HEK293 (cell line): Measurements from ENCODE around the gene ANKRD13D.
A peak's percentile ranks its signal among the peaks of the same experiment; 100 is the strongest.

ENCODE experiments used
- CTCF ChIA-PET: fragments of 350-600 bp; formaldehyde crosslinking; extraction: SDS; loops from one replicate; lab custom pipeline; 2021; ENCODE audit warnings: antibody characterized with exemption; lab: Yijun Ruan, JAX
- POLR2A ChIA-PET: fragments of 300-600 bp; formaldehyde crosslinking; extraction: SDS; loops from one replicate; lab custom pipeline; 2020; ENCODE audit warnings: antibody characterized with exemption, inconsistent platforms; lab: Yijun Ruan, JAX
- H3K27ac ChIP-seq: fragments of 200-500 bp; sonication (Bioruptor generic); 2 replicates; pipeline ENCODE4 v1.5.1; 2014; ENCODE audit warnings: low read depth, low read length, control low read depth, inconsistent platforms; ENCODE audit errors: extremely low read depth
- H3K36me3 ChIP-seq, 2 experiments: fragments of 200-500 bp in 1 of 2; sonication (Bioruptor generic) in 1 of 2; 1 replicate in 1 of 2; 2 replicates in 1 of 2; pipeline ENCODE4 v1.5.1; 2014 to 2017; ENCODE audit warnings: inconsistent platforms in 2 of 2, low read length in 2 of 2; ENCODE audit not compliant: control insufficient read depth in 2 of 2, insufficient read depth in 1 of 2
- H3K4me1 ChIP-seq: fragments of 200-500 bp; sonication (Bioruptor generic); 2 replicates; pipeline ENCODE4 v1.5.1; 2014; ENCODE audit warnings: mild to moderate bottlenecking, low read length, inconsistent platforms; ENCODE audit not compliant: control insufficient read depth, insufficient read depth
- H3K4me3 ChIP-seq: 2 replicates; pipeline ENCODE4 v1.5.1; 2011; ENCODE audit warnings: low read depth, mild to moderate bottlenecking, control low read depth, low read length, moderate library complexity
- H3K9me3 ChIP-seq: fragments of 200-500 bp; sonication (Bioruptor generic); 2 replicates; pipeline ENCODE4 v1.5.1; 2014; ENCODE audit warnings: low read depth, low read length, inconsistent platforms; ENCODE audit not compliant: control insufficient read depth, insufficient read depth
- GLI4 ChIP-seq: fragments of 450-650 bp; formaldehyde crosslinking; IDR thresholded peaks from 2 replicates; pipeline ENCODE4 v1.5.1; 2016; ENCODE audit warnings: missing biosample characterization, missing genetic modification characterization
- GLIS2 ChIP-seq: fragments of 450-650 bp; formaldehyde crosslinking; IDR thresholded peaks from 2 replicates; pipeline ENCODE4 v1.5.1; 2016; ENCODE audit warnings: missing biosample characterization, missing genetic modification characterization
- HIC1 ChIP-seq: fragments of 450-650 bp; formaldehyde crosslinking; IDR thresholded peaks from 2 replicates; pipeline ENCODE4 v1.5.1; 2016; ENCODE audit warnings: missing biosample characterization, missing genetic modification characterization
- KLF16 ChIP-seq: fragments of 450-650 bp; formaldehyde crosslinking; IDR thresholded peaks from 2 replicates; pipeline ENCODE4 v1.5.1; 2017; ENCODE audit warnings: missing biosample characterization, missing genetic modification characterization
- PRDM6 ChIP-seq: fragments of 450-650 bp; formaldehyde crosslinking; IDR thresholded peaks from 2 replicates; pipeline ENCODE4 v1.5.1; 2017; ENCODE audit warnings: missing biosample characterization, missing genetic modification characterization
- SP2 ChIP-seq: fragments of 450-650 bp; formaldehyde crosslinking; IDR thresholded peaks from 2 replicates; pipeline ENCODE4 v1.5.1; 2016; ENCODE audit warnings: missing biosample characterization, missing genetic modification characterization
- SP3 ChIP-seq: fragments of 450-650 bp; formaldehyde crosslinking; IDR thresholded peaks from 2 replicates; pipeline ENCODE4 v1.5.1; 2016; ENCODE audit warnings: missing biosample characterization, missing genetic modification characterization
- ZFP69B ChIP-seq: fragments of 450-650 bp; formaldehyde crosslinking; IDR thresholded peaks from 2 replicates; pipeline ENCODE4 v1.5.1; 2016; ENCODE audit warnings: missing biosample characterization, missing genetic modification characterization
- ZNF324 ChIP-seq: fragments of 450-650 bp; formaldehyde crosslinking; IDR thresholded peaks from 2 replicates; pipeline ENCODE4 v1.5.1; 2016; ENCODE audit warnings: missing biosample characterization, missing genetic modification characterization
- ZNF404 ChIP-seq: fragments of 450-650 bp; formaldehyde crosslinking; IDR thresholded peaks from 2 replicates; pipeline ENCODE4 v1.5.1; 2017; ENCODE audit warnings: missing biosample characterization, missing genetic modification characterization
- ZNF488 ChIP-seq: fragments of 450-650 bp; formaldehyde crosslinking; IDR thresholded peaks from 2 replicates; pipeline ENCODE4 v1.5.1; 2016; ENCODE audit warnings: missing biosample characterization, missing genetic modification characterization
- ZNF600 ChIP-seq: fragments of 450-650 bp; formaldehyde crosslinking; IDR thresholded peaks from 2 replicates; pipeline ENCODE4 v1.5.1; 2016; ENCODE audit warnings: missing biosample characterization, missing genetic modification characterization
- ZNF621 ChIP-seq: fragments of 450-650 bp; formaldehyde crosslinking; IDR thresholded peaks from 2 replicates; pipeline ENCODE4 v1.5.1; 2017; ENCODE audit warnings: missing biosample characterization, missing genetic modification characterization
- ZNF629 ChIP-seq: fragments of 450-650 bp; formaldehyde crosslinking; IDR thresholded peaks from 2 replicates; pipeline ENCODE4 v1.5.1; 2017; ENCODE audit warnings: missing biosample characterization, missing genetic modification characterization
- ZNF707 ChIP-seq: fragments of 450-650 bp; formaldehyde crosslinking; IDR thresholded peaks from 2 replicates; pipeline ENCODE4 v1.5.1; 2016; ENCODE audit warnings: missing biosample characterization, missing genetic modification characterization
- TF ChIP-seq, protein P1 (sequence below): fragments of 450-650 bp; formaldehyde crosslinking; IDR thresholded peaks from 2 replicates; pipeline ENCODE4 v1.5.1; 2016; ENCODE audit warnings: missing biosample characterization, missing genetic modification characterization
- TF ChIP-seq, protein P2 (sequence below): fragments of 450-650 bp; formaldehyde crosslinking; IDR thresholded peaks from 2 replicates; pipeline ENCODE4 v1.5.1; 2016; ENCODE audit warnings: missing biosample characterization, missing genetic modification characterization

Gene ANKRD13D

DNA sequence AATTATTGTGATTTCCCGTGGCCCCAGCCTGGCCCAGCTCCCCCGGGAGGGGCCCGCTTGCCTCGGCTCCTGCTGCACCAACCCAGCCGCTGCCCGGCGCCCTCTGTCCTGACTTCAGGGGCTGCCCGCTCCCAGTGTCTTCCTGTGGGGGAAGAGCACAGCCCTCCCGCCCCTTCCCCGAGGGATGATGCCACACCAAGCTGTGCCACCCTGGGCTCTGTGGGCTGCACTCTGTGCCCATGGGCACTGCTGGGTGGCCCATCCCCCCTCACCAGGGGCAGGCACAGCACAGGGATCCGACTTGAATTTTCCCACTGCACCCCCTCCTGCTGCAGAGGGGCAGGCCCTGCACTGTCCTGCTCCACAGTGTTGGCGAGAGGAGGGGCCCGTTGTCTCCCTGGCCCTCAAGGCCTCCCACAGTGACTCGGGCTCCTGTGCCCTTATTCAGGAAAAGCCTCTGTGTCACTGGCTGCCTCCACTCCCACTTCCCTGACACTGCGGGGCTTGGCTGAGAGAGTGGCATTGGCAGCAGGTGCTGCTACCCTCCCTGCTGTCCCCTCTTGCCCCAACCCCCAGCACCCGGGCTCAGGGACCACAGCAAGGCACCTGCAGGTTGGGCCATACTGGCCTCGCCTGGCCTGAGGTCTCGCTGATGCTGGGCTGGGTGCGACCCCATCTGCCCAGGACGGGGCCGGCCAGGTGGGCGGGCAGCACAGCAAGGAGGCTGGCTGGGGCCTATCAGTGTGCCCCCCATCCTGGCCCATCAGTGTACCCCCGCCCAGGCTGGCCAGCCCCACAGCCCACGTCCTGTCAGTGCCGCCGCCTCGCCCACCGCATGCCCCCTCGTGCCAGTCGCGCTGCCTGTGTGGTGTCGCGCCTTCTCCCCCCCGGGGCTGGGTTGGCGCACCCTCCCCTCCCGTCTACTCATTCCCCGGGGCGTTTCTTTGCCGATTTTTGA lies 3.3 kb upstream of the ANKRD13D start:
- Histone ChIP-seq H3K9me3 (no peaks in the 10 kb centered on the region), H3K36me3 (peaks cover 0 to 72% of the 10 kb centered on the region in 2 experiments; a peak in 2 of 3 replicates), H3K4me3 (no peak overlapping the region), H3K27ac (0 out of 2 replicates have a peak overlapping the region, but pooled peaks have one; percentile 31), H3K4me1 (no peaks in the 10 kb centered on the region)
- ChIA-PET CTCF (interaction anchor here (3.9 kb wide), 1 partner anchor 23 kb away, joined by 17 read pairs; no protein-coding TSS in a partner anchor), POLR2A (interaction anchor here (0.5 kb wide), 1 partner anchor 19 kb away, joined by 3 read pairs; no protein-coding TSS in a partner anchor)
- peak; percentile 68 for TF ChIP-seq GLIS2
- TF ChIP-seq HIC1 (tag by site-specific recombination), result peak; percentile 31; the same call in 1 of the 2 replicates
- TF ChIP-seq, protein P1, sequence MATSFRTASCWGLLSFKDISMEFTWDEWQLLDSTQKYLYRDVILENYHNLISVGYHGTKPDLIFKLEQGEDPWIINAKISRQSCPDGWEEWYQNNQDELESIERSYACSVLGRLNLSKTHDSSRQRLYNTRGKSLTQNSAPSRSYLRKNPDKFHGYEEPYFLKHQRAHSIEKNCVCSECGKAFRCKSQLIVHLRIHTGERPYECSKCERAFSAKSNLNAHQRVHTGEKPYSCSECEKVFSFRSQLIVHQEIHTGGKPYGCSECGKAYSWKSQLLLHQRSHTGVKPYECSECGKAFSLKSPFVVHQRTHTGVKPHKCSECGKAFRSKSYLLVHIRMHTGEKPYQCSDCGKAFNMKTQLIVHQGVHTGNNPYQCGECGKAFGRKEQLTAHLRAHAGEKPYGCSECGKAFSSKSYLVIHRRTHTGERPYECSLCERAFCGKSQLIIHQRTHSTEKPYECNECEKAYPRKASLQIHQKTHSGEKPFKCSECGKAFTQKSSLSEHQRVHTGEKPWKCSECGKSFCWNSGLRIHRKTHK, result no peak
- no peak for TF ChIP-seq ZNF600 (tag by site-specific recombination)
- no peak for TF ChIP-seq ZNF324 (tag by site-specific recombination)

DNA sequence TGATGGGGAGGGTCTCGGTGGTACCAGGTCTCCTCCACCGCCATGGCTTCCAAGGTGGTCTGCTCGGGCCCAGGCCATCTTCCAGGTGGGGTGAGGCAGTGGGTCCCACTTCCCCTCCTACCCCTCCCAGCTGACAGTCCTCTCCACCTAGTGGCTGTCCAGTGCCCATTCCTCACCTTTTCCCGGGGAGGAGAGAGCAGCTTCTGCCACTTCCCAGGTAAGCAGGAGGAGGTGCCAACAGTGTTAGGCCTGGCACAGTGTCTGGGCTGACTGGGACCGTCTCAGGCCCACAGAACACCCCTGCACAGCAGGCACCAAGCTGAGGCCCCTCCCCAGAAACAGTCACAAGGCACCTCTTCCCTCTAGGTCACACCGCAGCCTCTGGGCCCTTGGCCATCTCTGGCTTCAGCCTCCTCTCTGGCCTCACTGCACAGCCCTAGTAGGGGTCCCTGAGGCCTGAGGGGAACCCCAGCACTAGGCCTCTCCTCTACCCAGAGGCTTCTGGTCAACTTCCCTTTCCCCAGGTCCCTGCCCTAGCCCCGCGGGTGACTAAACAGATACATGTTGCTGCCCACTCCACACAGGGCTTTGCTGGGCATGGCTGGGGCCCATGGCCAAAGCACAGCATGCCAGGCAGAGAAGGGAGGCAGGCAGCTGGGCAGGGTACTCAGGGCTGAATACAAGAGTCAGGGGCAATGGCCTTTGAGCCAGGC lies 2.3 kb upstream of the ANKRD13D start:
- H3K4me1 ChIP-seq, result no peaks in the 10 kb centered on the region
- POLR2A ChIA-PET, result no interaction called here
- CTCF ChIA-PET, result interaction anchor here (3.9 kb wide), 1 partner anchor 24 kb away, joined by 17 read pairs; no protein-coding TSS in a partner anchor
- peak overlapping the region; percentile 31 for H3K27ac ChIP-seq
- TF ChIP-seq, protein P2, sequence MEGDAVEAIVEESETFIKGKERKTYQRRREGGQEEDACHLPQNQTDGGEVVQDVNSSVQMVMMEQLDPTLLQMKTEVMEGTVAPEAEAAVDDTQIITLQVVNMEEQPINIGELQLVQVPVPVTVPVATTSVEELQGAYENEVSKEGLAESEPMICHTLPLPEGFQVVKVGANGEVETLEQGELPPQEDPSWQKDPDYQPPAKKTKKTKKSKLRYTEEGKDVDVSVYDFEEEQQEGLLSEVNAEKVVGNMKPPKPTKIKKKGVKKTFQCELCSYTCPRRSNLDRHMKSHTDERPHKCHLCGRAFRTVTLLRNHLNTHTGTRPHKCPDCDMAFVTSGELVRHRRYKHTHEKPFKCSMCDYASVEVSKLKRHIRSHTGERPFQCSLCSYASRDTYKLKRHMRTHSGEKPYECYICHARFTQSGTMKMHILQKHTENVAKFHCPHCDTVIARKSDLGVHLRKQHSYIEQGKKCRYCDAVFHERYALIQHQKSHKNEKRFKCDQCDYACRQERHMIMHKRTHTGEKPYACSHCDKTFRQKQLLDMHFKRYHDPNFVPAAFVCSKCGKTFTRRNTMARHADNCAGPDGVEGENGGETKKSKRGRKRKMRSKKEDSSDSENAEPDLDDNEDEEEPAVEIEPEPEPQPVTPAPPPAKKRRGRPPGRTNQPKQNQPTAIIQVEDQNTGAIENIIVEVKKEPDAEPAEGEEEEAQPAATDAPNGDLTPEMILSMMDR (tag by site-specific recombination), result 0 out of 2 replicates have a peak, but pooled peaks have one; percentile 23
- TF ChIP-seq ZFP69B (tag by site-specific recombination), result peak; percentile 37; the same call in 1 of the 2 replicates
- TF ChIP-seq ZNF629 (tag by site-specific recombination), result no peak
- H3K4me3 ChIP-seq, result no peak overlapping the region
- no peaks in the 10 kb centered on the region for H3K9me3 ChIP-seq
- H3K36me3 ChIP-seq, result peaks cover 0 to 72% of the 10 kb centered on the region in 2 experiments; a peak in 2 of 3 replicates

GRCh38 chr11:67287355-67288197 lies 1.5 kb upstream of the ANKRD13D start:
- ChIA-PET POLR2A (interaction anchor here (0.7 to 3.0 kb wide), 7 partner anchors 10 to 67 kb away, joined by 3 to 26 read pairs (median 11); partner anchors contain the start of gene SSH3), CTCF (interaction anchor here (0.6 to 3.9 kb wide), 6 partner anchors 8 to 84 kb away, joined by 4 to 17 read pairs (median 4); no protein-coding TSS in a partner anchor)
- Histone ChIP-seq H3K4me1 (no peaks in the 10 kb centered on the region), H3K9me3 (no peaks in the 10 kb centered on the region), H3K36me3 (peaks cover 0 to 72% of the 10 kb centered on the region in 2 experiments; a peak in 2 of 3 replicates), H3K4me3 (peak overlapping the region; percentile 81), H3K27ac (peak overlapping the region; percentile 93)
- 0 out of 2 replicates have a peak, but pooled peaks have one; percentile 33 for TF ChIP-seq SP3 (tag by site-specific recombination)
- no peak for TF ChIP-seq KLF16 (tag by site-specific recombination)
- no peak for TF ChIP-seq PRDM6 (tag by site-specific recombination)
- no peak for TF ChIP-seq ZNF707 (tag by site-specific recombination)
- TF ChIP-seq ZNF488, result no peak
- no peak for TF ChIP-seq ZNF404 (tag by site-specific recombination)
- no peak for TF ChIP-seq ZNF621
- TF ChIP-seq ZNF600 (tag by site-specific recombination), result peak; percentile 91
- TF ChIP-seq GLI4 (tag by site-specific recombination), result 0 out of 2 replicates have a peak, but pooled peaks have one; percentile 20
- peak; percentile 38 for TF ChIP-seq SP2 (tag by site-specific recombination)
